GM19328 (cell line): ENCODE results near the gene LPP.
"Not testable (repeated sequence)": the region's sequence is repeated elsewhere in the genome, so short reads cannot be mapped to it uniquely, and the experiment has no call there.

Source experiments
- ATAC-seq: cut with Tn5 transposase; IDR thresholded peaks from one replicate; pipeline ENCODE4 v1.9.1; 2021; ENCODE audit warnings: mild to moderate bottlenecking, moderate library complexity; ENCODE audit not compliant: unreplicated experiment

The LPP gene

GRCh38 chr3:188154014-188154808 lies at the start of gene LPP:
TSS of gene LPP (plus strand) at chr3:188154157. CDS start at chr3:188406121, 251,964 bp downstream.
- peak; percentile 74 for ATAC-seq

GRCh38 chr3:188106006-188106405 lies 48.0 kb upstream of the LPP start:
- no peak for ATAC-seq

GRCh38 chr3:188106454-188106853 lies 47.5 kb upstream of the LPP start:
- ATAC-seq, result no peak

GRCh38 chr3:188106887-188107830 lies 46.8 kb upstream of the LPP start:
- ATAC-seq, result no peak

- ATAC-seq, result no peak
These were observed 45.1 kb upstream of the LPP start for GRCh38 chr3:188108703-188109412.

GRCh38 chr3:188111002-188111584 lies 42.9 kb upstream of the LPP start:
- ATAC-seq, result no peak

GRCh38 chr3:188113756-188114155 lies 40.2 kb upstream of the LPP start:
- no peak for ATAC-seq

- no peak for ATAC-seq
These were observed 34.1 kb upstream of the LPP start for GRCh38 chr3:188119846-188120245.

GRCh38 chr3:188122571-188123169 lies 31.3 kb upstream of the LPP start:
- no peak for ATAC-seq

- no peak for ATAC-seq
These were observed 30.6 kb upstream of the LPP start for GRCh38 chr3:188123170-188123905.

GRCh38 chr3:188124184-188124583 lies 29.8 kb upstream of the LPP start:
- ATAC-seq, result no peak

GRCh38 chr3:188125076-188125475 lies 28.9 kb upstream of the LPP start:
- ATAC-seq, result no peak

- no peak for ATAC-seq
These were observed 27.7 kb upstream of the LPP start for GRCh38 chr3:188126276-188126675.

GRCh38 chr3:188126934-188127333 lies 27.0 kb upstream of the LPP start:
- ATAC-seq, result no peak

GRCh38 chr3:188128905-188129304 lies 25.1 kb upstream of the LPP start:
- no peak for ATAC-seq

GRCh38 chr3:188131023-188131422 lies 22.9 kb upstream of the LPP start:
- not testable (repeated sequence) for ATAC-seq

GRCh38 chr3:188133219-188133618 lies 20.7 kb upstream of the LPP start:
- ATAC-seq, result no peak

GRCh38 chr3:188133646-188134045 lies 20.3 kb upstream of the LPP start:
- ATAC-seq, result no peak

GRCh38 chr3:188134079-188134478 lies 19.9 kb upstream of the LPP start:
- ATAC-seq, result no peak

- no peak for ATAC-seq
These were observed 19.1 kb upstream of the LPP start for GRCh38 chr3:188134856-188135255.
